ENCODE measurements around the gene MADD. TPM values are rescaled to one million over a fixed set of nuclear protein-coding genes. Genes with fewer than 3 reads are reported as not detected.

MADD gene
- total RNA-seq, 1 experiment from 2014 or later: 41.0 TPM

GRCh38 chr11:47247502-47247901 lies 22.4 kb upstream of the MADD start:
- WGBS (ENCODE audit: extremely low coverage, insufficient read length, low lambda C conversion rate): no CpG with 5 or more reads among the region's 5 CpGs

More at GRCh38 chr11:47247502-47247901, 22.4 kb upstream of the MADD start:
- Histone ChIP-seq H3K23me2 (ENCODE audit: insufficient read length, low read depth, low read length, poor library complexity, severe bottlenecking) (peaks cover 8% of the 10 kb centered on the region), H4K91ac (ENCODE audit: insufficient read length, low read depth, low read length) (no peak overlapping the region), H3K27ac (ENCODE audit: insufficient read length, low read depth, low read length) (no peak overlapping the region), H3K18ac (ENCODE audit: insufficient read length, low read depth, low read length) (no peak overlapping the region), H4K5ac (ENCODE audit: insufficient read length, low read depth, low read length) (no peak overlapping the region), H3K79me2 (ENCODE audit: insufficient read depth, low read length) (no peaks in the 10 kb centered on the region), H3K23ac (ENCODE audit: insufficient read length, low read depth, low read length) (no peak overlapping the region), H2BK20ac (ENCODE audit: low read depth, low read length, poor library complexity, severe bottlenecking) (no peak overlapping the region), H3K4me1 (ENCODE audit: insufficient read depth, low read length) (peaks cover 5% of the 10 kb centered on the region; the same call in 1 of the 2 replicates), H4K20me1 (ENCODE audit: control insufficient read depth, insufficient read depth, insufficient read length) (no peaks in the 10 kb centered on the region), H2BK12ac (ENCODE audit: insufficient read length, low read depth, low read length) (no peak overlapping the region), H2AK5ac (ENCODE audit: insufficient read length, low read length) (no peak overlapping the region), H2AFZ (ENCODE audit: low read length) (no peak overlapping the region), H2BK120ac (ENCODE audit: low read depth, low read length, poor library complexity, severe bottlenecking) (no peak overlapping the region), H3K79me1 (ENCODE audit: insufficient read depth, low read depth, low read length, poor library complexity, severe bottlenecking) (no peaks in the 10 kb centered on the region), H2BK5ac (ENCODE audit: insufficient read length, low read length) (no peak overlapping the region), H3K4me2 (ENCODE audit: insufficient read depth, insufficient read length, low read length) (no peak overlapping the region), H3K9me3 (ENCODE audit: control insufficient read depth, low read depth, low read length) (no peaks in the 10 kb centered on the region), H3K27me3 (ENCODE audit: insufficient read depth, low read length) (no peaks in the 10 kb centered on the region), H3K14ac (ENCODE audit: insufficient read depth, low read length) (no peak overlapping the region), H3K56ac (ENCODE audit: insufficient read length, low read depth, low read length) (no peak overlapping the region), H3K4ac (ENCODE audit: low read depth, low read length) (no peak overlapping the region), H4K8ac (replicated peaks; ENCODE audit: insufficient read length, low read depth, low read length) (no peak overlapping the region), H2BK15ac (ENCODE audit: low read depth, low read length) (no peak overlapping the region), H3T11ph (ENCODE audit: low read length) (no peak overlapping the region), H3K9ac (ENCODE audit: extremely low read depth, insufficient read length, low read length) (no peak overlapping the region)
- peaks cover 3 to 44% (median 39%) of the 10 kb centered on the region in 3 experiments; a peak in 6 of 7 replicates for H3K36me3 Mint-ChIP-seq (ENCODE audit: insufficient read depth in 1 of 3, low read depth in 3 of 3)
- peaks cover 11 to 12% of the 10 kb centered on the region in 2 experiments for H3K4me1 Mint-ChIP-seq
- H3K4me3 Mint-ChIP-seq: peak overlapping the region; percentile 99; a peak in 4 of 5 replicates
- no peak overlapping the region for H3K27ac Mint-ChIP-seq
- TF ChIP-seq, protein P1, sequence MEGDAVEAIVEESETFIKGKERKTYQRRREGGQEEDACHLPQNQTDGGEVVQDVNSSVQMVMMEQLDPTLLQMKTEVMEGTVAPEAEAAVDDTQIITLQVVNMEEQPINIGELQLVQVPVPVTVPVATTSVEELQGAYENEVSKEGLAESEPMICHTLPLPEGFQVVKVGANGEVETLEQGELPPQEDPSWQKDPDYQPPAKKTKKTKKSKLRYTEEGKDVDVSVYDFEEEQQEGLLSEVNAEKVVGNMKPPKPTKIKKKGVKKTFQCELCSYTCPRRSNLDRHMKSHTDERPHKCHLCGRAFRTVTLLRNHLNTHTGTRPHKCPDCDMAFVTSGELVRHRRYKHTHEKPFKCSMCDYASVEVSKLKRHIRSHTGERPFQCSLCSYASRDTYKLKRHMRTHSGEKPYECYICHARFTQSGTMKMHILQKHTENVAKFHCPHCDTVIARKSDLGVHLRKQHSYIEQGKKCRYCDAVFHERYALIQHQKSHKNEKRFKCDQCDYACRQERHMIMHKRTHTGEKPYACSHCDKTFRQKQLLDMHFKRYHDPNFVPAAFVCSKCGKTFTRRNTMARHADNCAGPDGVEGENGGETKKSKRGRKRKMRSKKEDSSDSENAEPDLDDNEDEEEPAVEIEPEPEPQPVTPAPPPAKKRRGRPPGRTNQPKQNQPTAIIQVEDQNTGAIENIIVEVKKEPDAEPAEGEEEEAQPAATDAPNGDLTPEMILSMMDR (conservative IDR thresholded peaks at IDR 0.05): no peak
- H3K27me3 Mint-ChIP-seq (ENCODE audit: low read depth): no peaks in the 10 kb centered on the region; the same call in 1 of the 2 replicates
- H3K9me3 Mint-ChIP-seq: no peaks in the 10 kb centered on the region; a peak in 1 of 5 replicates
- no peak for DNase-seq
